Ovary (tissue), 3 donors: ENCODE measurements around the gene KDM2A.

Experiments used
- CTCF ChIP-seq, 3 donors: fragments of 450-650 bp in 2 of 3; fragments of 200-600 bp in 1 of 3; IDR thresholded peaks; one replicate each; pipeline versions ENCODE4 v1.5.1 to v1.8.0; 2016 to 2022; ENCODE audit warnings: antibody characterized with exemption in 3 of 3, mild to moderate bottlenecking in 1 of 3
- POLR2A ChIP-seq: fragments of 450-650 bp; IDR thresholded peaks from one replicate; pipeline ENCODE4 v1.6.1; 2017; ENCODE audit warnings: antibody characterized with exemption, mild to moderate bottlenecking, moderate library complexity
- donor health status: DM: no; HTN: no; CAD: no.

- no peak for TF ChIP-seq POLR2A
- no peak for TF ChIP-seq CTCF (IDR thresholded peaks at IDR 0.05)
Measured at GRCh38 chr11:67204822-67205221, 85.8 kb downstream of the KDM2A start.
